Measurements from ENCODE around the gene GCAT. TPM values are rescaled to one million over a fixed set of nuclear protein-coding genes. Genes with fewer than 3 reads are reported as not detected.

GCAT gene
- total RNA-seq, 1 donor from 2014 or later, result 7.6 TPM

GRCh38 chr22:37827056-37827455 lies 19.3 kb downstream of the GCAT start:
- no peak for TF ChIP-seq CTCF (IDR thresholded peaks at IDR 0.05)
- TF ChIP-seq POLR2AphosphoS5 (IDR thresholded peaks at IDR 0.05; ENCODE audit: insufficient read depth in 1 of 2, low read depth in 1 of 2), result no peak
- no peak for TF ChIP-seq POLR2A (IDR thresholded peaks at IDR 0.05)
- Histone ChIP-seq H3K36me3 (peaks cover 0 to 13% of the 10 kb centered on the region in 2 donors), H3K4me1 (peaks cover 6% of the 10 kb centered on the region), H3K9me3 (no peaks in the 10 kb centered on the region), H3K4me3 (no peak overlapping the region), H3K27ac (no peak overlapping the region), H3K27me3 (no peaks in the 10 kb centered on the region)
- no peak for DNase-seq (ENCODE audit: extremely low spot score in 2 of 2)
- intact Hi-C loops (cut with DNase I), result no loop called here

- Histone ChIP-seq H3K27ac (no peak overlapping the region), H3K36me3 (peaks cover 0 to 36% of the 10 kb centered on the region in 2 donors), H3K4me1 (peaks cover 6% of the 10 kb centered on the region), H3K9me3 (no peaks in the 10 kb centered on the region), H3K27me3 (no peaks in the 10 kb centered on the region), H3K4me3 (no peak overlapping the region)
- TF ChIP-seq CTCF (IDR thresholded peaks at IDR 0.05) (no peak), POLR2A (IDR thresholded peaks at IDR 0.05) (no peak), POLR2AphosphoS5 (IDR thresholded peaks at IDR 0.05; ENCODE audit: insufficient read depth in 1 of 2, low read depth in 1 of 2) (no peak)
- no peak for DNase-seq (ENCODE audit: extremely low spot score in 2 of 2)
- intact Hi-C loops (cut with DNase I), result no loop called here
Observed at GRCh38 chr22:37830093-37830842, 22.5 kb downstream of the GCAT start.

- TF ChIP-seq POLR2A (IDR thresholded peaks at IDR 0.05), result no peak
- TF ChIP-seq CTCF (IDR thresholded peaks at IDR 0.05), result no peak
- TF ChIP-seq POLR2AphosphoS5 (IDR thresholded peaks at IDR 0.05; ENCODE audit: insufficient read depth in 1 of 2, low read depth in 1 of 2), result no peak
- H3K9me3 ChIP-seq, result no peaks in the 10 kb centered on the region
- H3K27ac ChIP-seq, result no peak overlapping the region
- H3K4me3 ChIP-seq, result no peak overlapping the region
- H3K4me1 ChIP-seq, result peaks cover 6% of the 10 kb centered on the region
- intact Hi-C loops (cut with DNase I), result no loop called here
- no peak for DNase-seq (ENCODE audit: extremely low spot score in 2 of 2)
- no peaks in the 10 kb centered on the region for H3K27me3 ChIP-seq
- H3K36me3 ChIP-seq, result peaks cover 0 to 38% of the 10 kb centered on the region in 2 donors
Observed at GRCh38 chr22:37831472-37831871, 23.7 kb downstream of the GCAT start.

GRCh38 chr22:37832022-37832857 lies 24.5 kb downstream of the GCAT start:
- H3K27me3 ChIP-seq, result no peaks in the 10 kb centered on the region
- no peaks in the 10 kb centered on the region for H3K9me3 ChIP-seq
- TF ChIP-seq POLR2A (IDR thresholded peaks at IDR 0.05) (no peak), CTCF (IDR thresholded peaks at IDR 0.05) (no peak), POLR2AphosphoS5 (IDR thresholded peaks at IDR 0.05; ENCODE audit: insufficient read depth in 1 of 2, low read depth in 1 of 2) (no peak)
- peaks cover 0 to 46% of the 10 kb centered on the region in 2 donors for H3K36me3 ChIP-seq
- H3K27ac ChIP-seq, result no peak overlapping the region
- no peak for DNase-seq (ENCODE audit: extremely low spot score in 2 of 2)
- no peak overlapping the region for H3K4me3 ChIP-seq
- intact Hi-C loops (cut with DNase I), result no loop called here
- H3K4me1 ChIP-seq, result peaks cover 1% of the 10 kb centered on the region

Data from vagina (tissue), 2 donors.